Neural cell (in vitro differentiated cells): Measurements from ENCODE around the gene AHNAK2.

Experiments used
- EP300 ChIP-seq: fragments of 450-650 bp; conservative IDR thresholded peaks from 2 replicates; pipeline ENCODE4 v1.6.1; 2014; ENCODE audit warnings: antibody characterized with exemption, mild to moderate bottlenecking, moderate library complexity; ENCODE audit not compliant: poor library complexity, severe bottlenecking
- EZH2 ChIP-seq: fragments of 200-600, 300-800 bp; shearing (Covaris generic), sonication (generic); IDR thresholded peaks from 2 replicates; pipeline ENCODE4 v1.6.1; 2014; ENCODE audit warnings: antibody characterized with exemption, low read length, borderline replicate concordance, mild to moderate bottlenecking; ENCODE audit not compliant: insufficient read depth, poor library complexity, severe bottlenecking
- MXI1 ChIP-seq: fragments of 450-650 bp; conservative IDR thresholded peaks from 2 replicates; pipeline ENCODE4 v1.6.1; 2014; ENCODE audit warnings: antibody characterized with exemption, mild to moderate bottlenecking; ENCODE audit not compliant: poor library complexity, severe bottlenecking
- POLR2AphosphoS5 ChIP-seq: IDR thresholded peaks from 2 replicates; pipeline ENCODE4 v1.6.1; 2012
- SMC3 ChIP-seq: fragments of 450-650 bp; conservative IDR thresholded peaks from 2 replicates; pipeline ENCODE4 v1.6.1; 2014; ENCODE audit warnings: antibody characterized with exemption, mild to moderate bottlenecking, moderate library complexity; ENCODE audit not compliant: poor library complexity
- TAF1 ChIP-seq: IDR thresholded peaks from 2 replicates; pipeline ENCODE4 v1.6.1; 2012; ENCODE audit warnings: low read depth
- TF ChIP-seq, protein P1 (sequence below): fragments of 450-650 bp; IDR thresholded peaks from 2 replicates; pipeline ENCODE4 v1.5.1; 2014; ENCODE audit warnings: antibody characterized with exemption, mild to moderate bottlenecking, moderate library complexity; ENCODE audit not compliant: poor library complexity, severe bottlenecking
- TF ChIP-seq, protein P2 (sequence below): IDR thresholded peaks from 2 replicates; pipeline ENCODE4 v1.6.1; 2012; ENCODE audit warnings: borderline replicate concordance

DNA sequence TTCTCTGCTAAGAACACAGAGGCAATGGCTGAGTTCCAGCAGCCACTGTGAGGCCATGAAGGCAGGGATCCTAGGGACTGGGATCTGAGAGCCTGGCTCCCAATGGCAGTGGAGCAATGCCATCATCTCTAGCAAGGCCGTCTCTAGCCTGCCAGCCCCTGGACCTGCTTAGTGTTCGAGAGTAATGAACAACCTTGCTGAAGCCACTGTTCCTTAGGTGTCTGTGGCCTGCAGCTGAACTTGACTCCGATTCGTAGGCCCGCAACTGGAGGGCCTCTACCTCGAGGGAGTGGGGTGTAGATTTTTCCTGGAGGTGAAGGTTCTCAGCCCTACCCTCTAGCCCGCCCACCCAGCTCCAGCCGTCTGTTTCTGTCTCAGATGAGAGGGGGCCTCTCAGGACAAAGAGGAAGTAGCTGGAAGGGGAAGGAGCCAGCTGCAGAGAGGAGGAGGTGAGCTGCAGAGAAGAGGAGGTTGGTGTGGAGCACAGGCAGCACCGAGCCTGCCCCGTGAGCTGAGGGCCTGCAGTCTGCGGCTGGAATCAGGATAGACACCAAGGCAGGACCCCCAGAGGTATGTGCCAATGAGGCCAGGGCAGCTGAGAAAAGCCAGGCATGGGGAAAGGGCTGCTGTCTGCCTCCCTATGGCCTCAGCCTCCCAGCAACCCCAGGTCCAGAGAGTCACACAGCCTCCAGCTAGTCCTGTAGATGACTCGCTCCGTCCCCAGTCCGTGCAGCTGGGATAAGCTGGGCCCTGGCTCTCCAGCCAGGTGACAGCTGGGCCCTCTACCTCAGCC lies 53.6 kb downstream of the AHNAK2 start, which contains the start of gene PLD4:
- TF ChIP-seq, protein P1, sequence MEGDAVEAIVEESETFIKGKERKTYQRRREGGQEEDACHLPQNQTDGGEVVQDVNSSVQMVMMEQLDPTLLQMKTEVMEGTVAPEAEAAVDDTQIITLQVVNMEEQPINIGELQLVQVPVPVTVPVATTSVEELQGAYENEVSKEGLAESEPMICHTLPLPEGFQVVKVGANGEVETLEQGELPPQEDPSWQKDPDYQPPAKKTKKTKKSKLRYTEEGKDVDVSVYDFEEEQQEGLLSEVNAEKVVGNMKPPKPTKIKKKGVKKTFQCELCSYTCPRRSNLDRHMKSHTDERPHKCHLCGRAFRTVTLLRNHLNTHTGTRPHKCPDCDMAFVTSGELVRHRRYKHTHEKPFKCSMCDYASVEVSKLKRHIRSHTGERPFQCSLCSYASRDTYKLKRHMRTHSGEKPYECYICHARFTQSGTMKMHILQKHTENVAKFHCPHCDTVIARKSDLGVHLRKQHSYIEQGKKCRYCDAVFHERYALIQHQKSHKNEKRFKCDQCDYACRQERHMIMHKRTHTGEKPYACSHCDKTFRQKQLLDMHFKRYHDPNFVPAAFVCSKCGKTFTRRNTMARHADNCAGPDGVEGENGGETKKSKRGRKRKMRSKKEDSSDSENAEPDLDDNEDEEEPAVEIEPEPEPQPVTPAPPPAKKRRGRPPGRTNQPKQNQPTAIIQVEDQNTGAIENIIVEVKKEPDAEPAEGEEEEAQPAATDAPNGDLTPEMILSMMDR = no peak
- TF ChIP-seq POLR2AphosphoS5 (no peak), EZH2 (no peak), MXI1 (no peak), TAF1 (no peak), EP300 (no peak), SMC3 (no peak)
- TF ChIP-seq, protein P2, sequence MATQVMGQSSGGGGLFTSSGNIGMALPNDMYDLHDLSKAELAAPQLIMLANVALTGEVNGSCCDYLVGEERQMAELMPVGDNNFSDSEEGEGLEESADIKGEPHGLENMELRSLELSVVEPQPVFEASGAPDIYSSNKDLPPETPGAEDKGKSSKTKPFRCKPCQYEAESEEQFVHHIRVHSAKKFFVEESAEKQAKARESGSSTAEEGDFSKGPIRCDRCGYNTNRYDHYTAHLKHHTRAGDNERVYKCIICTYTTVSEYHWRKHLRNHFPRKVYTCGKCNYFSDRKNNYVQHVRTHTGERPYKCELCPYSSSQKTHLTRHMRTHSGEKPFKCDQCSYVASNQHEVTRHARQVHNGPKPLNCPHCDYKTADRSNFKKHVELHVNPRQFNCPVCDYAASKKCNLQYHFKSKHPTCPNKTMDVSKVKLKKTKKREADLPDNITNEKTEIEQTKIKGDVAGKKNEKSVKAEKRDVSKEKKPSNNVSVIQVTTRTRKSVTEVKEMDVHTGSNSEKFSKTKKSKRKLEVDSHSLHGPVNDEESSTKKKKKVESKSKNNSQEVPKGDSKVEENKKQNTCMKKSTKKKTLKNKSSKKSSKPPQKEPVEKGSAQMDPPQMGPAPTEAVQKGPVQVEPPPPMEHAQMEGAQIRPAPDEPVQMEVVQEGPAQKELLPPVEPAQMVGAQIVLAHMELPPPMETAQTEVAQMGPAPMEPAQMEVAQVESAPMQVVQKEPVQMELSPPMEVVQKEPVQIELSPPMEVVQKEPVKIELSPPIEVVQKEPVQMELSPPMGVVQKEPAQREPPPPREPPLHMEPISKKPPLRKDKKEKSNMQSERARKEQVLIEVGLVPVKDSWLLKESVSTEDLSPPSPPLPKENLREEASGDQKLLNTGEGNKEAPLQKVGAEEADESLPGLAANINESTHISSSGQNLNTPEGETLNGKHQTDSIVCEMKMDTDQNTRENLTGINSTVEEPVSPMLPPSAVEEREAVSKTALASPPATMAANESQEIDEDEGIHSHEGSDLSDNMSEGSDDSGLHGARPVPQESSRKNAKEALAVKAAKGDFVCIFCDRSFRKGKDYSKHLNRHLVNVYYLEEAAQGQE = no peak
